Gastroesophageal sphincter (tissue), 4 donors: Measurements from ENCODE around the gene CDYL2. TPM values are rescaled to one million over a fixed set of nuclear protein-coding genes. Genes with fewer than 3 reads are reported as not detected.

ENCODE experiments used
- ATAC-seq: fragments of 150-250 bp; one replicate; pipeline ENCODE4 v1.9.1; 2016; ENCODE audit warnings: mild to moderate bottlenecking, moderate library complexity
- H3K27ac ChIP-seq, 4 donors: fragments of 200-600 bp; sonication (generic) in 3 of 4; 1 replicate in 3 of 4; 2 replicates in 1 of 4; pipeline ENCODE4 v1.5.1; 2016 to 2019
- H3K27me3 ChIP-seq: fragments of 200-600 bp; sonication (generic); one replicate; pipeline ENCODE4 v1.5.1; 2019
- H3K36me3 ChIP-seq, 2 donors: fragments of 200-600 bp; sonication (generic); one replicate each; pipeline ENCODE4 v1.5.1; 2019; ENCODE audit warnings: control low read depth in 1 of 2
- H3K4me1 ChIP-seq, 3 donors: fragments of 200-600 bp; sonication (generic); 1 replicate in 2 of 3; 2 replicates in 1 of 3; pipeline ENCODE4 v1.5.1; 2016 to 2019; ENCODE audit warnings: control low read depth in 2 of 3
- H3K4me3 ChIP-seq, 2 donors: fragments of 200-600 bp; sonication (generic); one replicate each; pipeline ENCODE4 v1.5.1; 2019; ENCODE audit warnings: mild to moderate bottlenecking in 1 of 2, moderate library complexity in 1 of 2
- H3K9me3 ChIP-seq, 3 donors: fragments of 200-600 bp; sonication (generic); one replicate each; pipeline ENCODE4 v1.5.1; 2017 to 2019; ENCODE audit warnings: control low read depth in 2 of 3
- EP300 ChIP-seq: sonication (generic); formaldehyde crosslinking; IDR thresholded peaks from one replicate; pipeline ENCODE4 v1.6.1; 2017; ENCODE audit warnings: antibody characterized with exemption, mild to moderate bottlenecking
- POLR2A ChIP-seq, 2 donors: fragments of 450-650 bp; IDR thresholded peaks; one replicate each; pipeline ENCODE4 v1.6.1; 2017; ENCODE audit warnings: antibody characterized with exemption in 2 of 2, mild to moderate bottlenecking in 2 of 2, moderate library complexity in 1 of 2
- POLR2AphosphoS5 ChIP-seq: sonication (generic); formaldehyde crosslinking; IDR thresholded peaks from one replicate; pipeline ENCODE4 v1.6.1; 2017; ENCODE audit warnings: antibody characterized with exemption
- WGBS, 2 donors: methylation state at CpG; one replicate each; pipeline ENCODE4 v1.1.5; 2018; ENCODE audit warnings: low coverage in 1 of 2; 5-methylcytosine and 5-hydroxymethylcytosine counted together
- total RNA-seq, 4 donors: library from RNA; depleted of rRNA; stranded (reverse); fragments of >200 nt; gene quantifications; one replicate each; pipeline ENCODE4 v1.1.0, GENCODE V29; 2016
- TF ChIP-seq, protein P1 (sequence below), 4 experiments: fragments of 200-600 bp in 2 of 4; fragments of 450-650 bp in 2 of 4; sonication (generic) in 1 of 4; IDR thresholded peaks; one replicate each; pipeline ENCODE4 v1.5.1; 2017 to 2019; ENCODE audit warnings: antibody characterized with exemption in 4 of 4, mild to moderate bottlenecking in 2 of 4, moderate library complexity in 2 of 4

Gene CDYL2
- total RNA-seq, 4 donors from 2014 or later, result 0.78 to 11.7 (median 3.2) TPM

DNA sequence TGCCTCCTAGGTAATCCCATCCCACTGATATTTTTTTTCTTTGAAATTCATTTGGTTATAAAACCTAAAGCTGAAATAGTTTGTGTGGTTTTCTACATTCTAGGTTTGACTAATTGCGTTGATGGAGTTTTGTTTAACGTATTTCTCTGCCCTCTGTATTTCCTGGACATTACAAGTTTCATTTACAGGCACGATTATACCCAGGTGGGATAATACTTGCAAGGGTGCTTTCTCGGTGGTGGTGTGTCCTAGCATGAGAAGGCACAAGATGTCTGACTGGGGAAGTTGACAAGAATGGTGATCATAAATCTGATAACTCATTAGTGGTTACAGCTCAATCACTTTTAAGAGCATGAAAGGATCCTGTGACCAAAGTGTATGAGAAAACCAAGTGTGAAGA lies 218.6 kb downstream of the CDYL2 start:
- TF ChIP-seq POLR2A (IDR thresholded peaks at IDR 0.05) (no peak), EP300 (no peak), POLR2AphosphoS5 (no peak)
- TF ChIP-seq, protein P1, sequence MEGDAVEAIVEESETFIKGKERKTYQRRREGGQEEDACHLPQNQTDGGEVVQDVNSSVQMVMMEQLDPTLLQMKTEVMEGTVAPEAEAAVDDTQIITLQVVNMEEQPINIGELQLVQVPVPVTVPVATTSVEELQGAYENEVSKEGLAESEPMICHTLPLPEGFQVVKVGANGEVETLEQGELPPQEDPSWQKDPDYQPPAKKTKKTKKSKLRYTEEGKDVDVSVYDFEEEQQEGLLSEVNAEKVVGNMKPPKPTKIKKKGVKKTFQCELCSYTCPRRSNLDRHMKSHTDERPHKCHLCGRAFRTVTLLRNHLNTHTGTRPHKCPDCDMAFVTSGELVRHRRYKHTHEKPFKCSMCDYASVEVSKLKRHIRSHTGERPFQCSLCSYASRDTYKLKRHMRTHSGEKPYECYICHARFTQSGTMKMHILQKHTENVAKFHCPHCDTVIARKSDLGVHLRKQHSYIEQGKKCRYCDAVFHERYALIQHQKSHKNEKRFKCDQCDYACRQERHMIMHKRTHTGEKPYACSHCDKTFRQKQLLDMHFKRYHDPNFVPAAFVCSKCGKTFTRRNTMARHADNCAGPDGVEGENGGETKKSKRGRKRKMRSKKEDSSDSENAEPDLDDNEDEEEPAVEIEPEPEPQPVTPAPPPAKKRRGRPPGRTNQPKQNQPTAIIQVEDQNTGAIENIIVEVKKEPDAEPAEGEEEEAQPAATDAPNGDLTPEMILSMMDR (IDR thresholded peaks at IDR 0.05), result no peak
- H3K27ac ChIP-seq, result no peak overlapping the region
- H3K9me3 ChIP-seq, result no peaks in the 10 kb centered on the region
- no peaks in the 10 kb centered on the region for H3K4me1 ChIP-seq
- WGBS, 2 donors, result 72 to 73% methylated on average over 4 of the region's 4 CpGs
- no peaks in the 10 kb centered on the region for H3K36me3 ChIP-seq
- ATAC-seq, result no peak
- H3K27me3 ChIP-seq, result peaks cover 6% of the 10 kb centered on the region
- no peak overlapping the region for H3K4me3 ChIP-seq

DNA sequence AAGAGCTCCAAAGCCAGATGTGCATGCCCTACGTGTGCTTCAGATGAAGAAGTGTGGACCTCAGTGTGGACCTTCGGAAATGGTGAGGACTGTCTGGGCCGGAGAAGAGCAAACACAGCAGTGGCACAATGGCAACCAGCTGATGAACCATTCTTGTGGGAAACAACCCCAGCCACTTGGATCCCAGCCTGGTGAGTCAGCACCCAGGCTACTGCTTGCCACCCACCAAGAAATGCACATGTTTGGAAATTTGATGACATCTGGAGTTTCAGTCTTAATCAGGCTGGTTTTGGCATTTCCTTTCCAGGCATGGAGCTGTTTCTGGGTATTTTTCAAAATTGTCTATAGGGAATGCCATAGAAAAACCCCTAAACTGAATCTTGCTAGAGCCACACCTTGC lies 220.9 kb downstream of the CDYL2 start:
- Histone ChIP-seq H3K27me3 (peaks cover 6% of the 10 kb centered on the region), H3K36me3 (no peaks in the 10 kb centered on the region), H3K4me1 (no peaks in the 10 kb centered on the region), H3K9me3 (peaks cover 0 to 11% (median 0%) of the 10 kb centered on the region in 3 donors), H3K27ac (no peak overlapping the region), H3K4me3 (no peak overlapping the region)
- no peak for TF ChIP-seq POLR2A (IDR thresholded peaks at IDR 0.05)
- TF ChIP-seq, protein P1 (IDR thresholded peaks at IDR 0.05), result no peak
- TF ChIP-seq POLR2AphosphoS5, result no peak
- no peak for TF ChIP-seq EP300
- WGBS, 2 donors, result 82% methylated on average over 3 of the region's 3 CpGs; no CpG with 5 or more reads in 1 of the 2 donors
- ATAC-seq, result no peak

DNA sequence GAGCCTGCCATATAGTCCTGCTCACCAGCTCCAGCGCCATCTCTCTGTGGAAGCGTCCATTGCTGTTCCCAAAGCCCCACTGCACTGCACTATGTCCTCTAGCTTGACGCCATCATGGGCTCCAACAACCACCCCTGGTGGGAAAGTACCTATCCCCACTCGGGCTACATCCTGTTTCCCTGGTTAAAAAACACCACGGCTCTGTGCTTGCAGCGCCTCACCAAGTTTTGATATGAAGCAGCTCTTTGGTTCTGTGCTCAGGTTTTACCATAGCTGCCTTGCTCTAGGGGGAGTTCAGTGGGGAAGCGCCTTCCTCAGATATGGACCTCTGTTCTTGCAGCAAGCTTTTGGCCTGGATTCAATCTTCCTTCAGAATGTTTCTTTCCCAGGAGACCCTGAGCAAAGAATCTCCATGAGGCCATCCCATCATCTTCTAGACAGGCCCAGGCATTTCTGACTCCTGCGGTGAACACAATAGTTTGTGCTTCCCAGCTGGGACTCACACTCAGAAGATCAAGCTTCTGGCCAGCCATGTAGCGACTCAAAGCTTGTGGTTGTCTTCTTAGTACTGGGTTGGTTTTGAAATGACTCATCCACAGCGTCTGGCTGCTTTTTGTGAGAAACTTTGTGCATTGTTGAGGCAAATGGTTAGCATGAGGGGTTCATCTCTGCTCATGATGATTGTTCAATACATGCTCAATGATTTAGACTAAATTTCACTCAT lies 224.1 kb downstream of the CDYL2 start:
- no peak for TF ChIP-seq EP300
- no peak for TF ChIP-seq POLR2AphosphoS5
- TF ChIP-seq, protein P1 (IDR thresholded peaks at IDR 0.05), result no peak
- no peak for TF ChIP-seq POLR2A (IDR thresholded peaks at IDR 0.05)

DNA sequence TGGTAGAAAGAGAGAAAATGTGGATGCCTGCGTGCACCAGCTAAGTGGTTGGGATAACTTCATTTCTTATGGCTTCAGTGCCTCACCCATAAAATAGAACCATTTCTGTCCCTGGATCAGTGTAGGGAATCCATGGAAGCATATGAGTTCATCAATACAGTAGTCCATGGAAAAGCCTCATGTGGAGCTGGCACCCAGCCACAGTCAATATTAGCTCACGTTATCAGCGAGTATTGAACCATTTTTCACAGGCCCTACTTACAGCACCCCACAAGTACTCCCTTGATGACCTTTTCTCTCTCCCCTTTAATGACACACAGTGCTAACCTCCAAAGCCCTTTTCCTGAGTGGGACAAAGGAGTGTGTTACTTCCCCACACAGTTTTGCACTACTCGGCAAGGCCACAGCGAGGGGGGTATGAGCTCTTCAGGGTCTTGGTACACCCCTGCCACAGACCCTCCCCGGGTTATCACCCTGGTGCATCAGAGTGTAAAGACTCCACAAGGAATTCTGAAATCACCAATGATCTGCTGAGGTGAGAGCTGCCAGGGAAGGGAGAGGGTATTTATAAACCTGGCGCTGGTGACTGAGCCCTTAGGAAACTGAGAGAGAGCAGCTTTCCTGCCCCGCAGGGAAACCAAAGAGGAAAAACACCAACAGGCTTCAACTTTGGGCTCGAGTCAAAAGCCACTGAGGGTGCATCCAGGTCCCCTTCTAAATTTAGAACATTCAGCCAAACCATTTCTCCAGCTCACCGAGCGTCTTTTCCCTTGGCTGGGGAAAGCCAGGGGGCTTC lies 226.7 kb downstream of the CDYL2 start:
- Histone ChIP-seq H3K36me3 (no peaks in the 10 kb centered on the region), H3K27me3 (peaks cover 12% of the 10 kb centered on the region), H3K9me3 (peaks cover 0 to 11% (median 0%) of the 10 kb centered on the region in 3 donors), H3K4me3 (no peak overlapping the region), H3K27ac (no peak overlapping the region), H3K4me1 (no peaks in the 10 kb centered on the region)
- no peak for ATAC-seq
- WGBS, 2 donors, result 63 to 81% methylated on average over 6 to 7 of the region's 11 CpGs
- TF ChIP-seq POLR2A (IDR thresholded peaks at IDR 0.05) (no peak), EP300 (no peak), POLR2AphosphoS5 (no peak)
- TF ChIP-seq, protein P1 (IDR thresholded peaks at IDR 0.05), result no peak

More for the DNA sequence above, 224.1 kb downstream of the CDYL2 start:
- Histone ChIP-seq H3K36me3 (no peaks in the 10 kb centered on the region), H3K4me1 (no peaks in the 10 kb centered on the region), H3K9me3 (peaks cover 0 to 11% (median 0%) of the 10 kb centered on the region in 3 donors), H3K27me3 (no peaks in the 10 kb centered on the region), H3K4me3 (no peak overlapping the region), H3K27ac (no peak overlapping the region)
- ATAC-seq, result no peak
- WGBS, 2 donors, result 81 to 83% methylated on average over 7 to 8 of the region's 10 CpGs
